Measurements from ENCODE around the gene MORN1. TPM values are rescaled to one million over a fixed set of nuclear protein-coding genes. Genes with fewer than 3 reads are reported as not detected.
A peak's percentile ranks its signal among the peaks of the same experiment; 100 is the strongest.
"Not testable (repeated sequence)": the region's sequence is repeated elsewhere in the genome, so short reads cannot be mapped to it uniquely, and the experiment has no call there.

Gene MORN1
- polyA plus RNA-seq = 2.1 to 3.9 TPM (median 3.7 TPM) in 3 replicates
- 1.3 TPM for polyA plus RNA-seq (2011; ENCODE audit: low read depth)
- polyA plus RNA-seq (2011; cell fraction: cytosol; rRNA removed) = 1.6 and 2.2 TPM in 2 replicates
- 7.3 and 8.8 TPM in 2 replicates for polyA plus RNA-seq (2011; cell fraction: nucleus; rRNA removed)
- 2.3 and 4.0 TPM in 2 replicates for polyA plus RNA-seq (2012; ENCODE audit: low replicate concordance)
- polyA minus RNA-seq = 5.3 to 6.3 TPM (median 5.9 TPM) in 3 replicates
- polyA minus RNA-seq (2011; cell fraction: cytosol; rRNA and poly(A)+ RNA removed) = 2.3 TPM
- 4.7 and 7.0 TPM in 2 replicates for polyA minus RNA-seq (2011; cell fraction: nucleus; rRNA and poly(A)+ RNA removed)

- H3K27me3 ChIP-seq (ENCODE audit: control insufficient read depth, extremely low read depth, insufficient read depth, low read length) = no peaks in the 10 kb centered on the region
- peaks cover 10 to 38% of the 10 kb centered on the region in 2 experiments for H3K36me3 ChIP-seq (ENCODE audit: control insufficient read depth in 2 of 2, extremely low read depth in 1 of 2, insufficient read depth in 2 of 2, low read length in 2 of 2)
- H3K9ac ChIP-seq (ENCODE audit: control insufficient read depth, extremely low read depth, insufficient read depth, low read length) = peak within 1 kb of the TSS; percentile 79
- peak within 1 kb of the TSS; percentile 99 for H3K4me2 ChIP-seq (ENCODE audit: control insufficient read depth, extremely low read depth, insufficient read depth, low read depth, low read length)
- peak within 1 kb of the TSS; percentile 91 to 97 (median 91) for H3K4me3 ChIP-seq (ENCODE audit: control insufficient read depth in 2 of 3, extremely low read depth in 1 of 3, insufficient read depth in 2 of 3, low read depth in 1 of 3, low read length in 3 of 3)
- H3K27ac ChIP-seq (ENCODE audit: control insufficient read depth, insufficient read depth, low read length) = peak within 1 kb of the TSS; percentile 70
- peaks cover 50% of the 10 kb centered on the region for H3K79me2 ChIP-seq (ENCODE audit: control insufficient read depth, insufficient read depth, low read length)
- H4K20me1 ChIP-seq (ENCODE audit: control insufficient read depth, extremely low read depth, insufficient read depth, low read length) = peaks cover 3% of the 10 kb centered on the region
- peaks cover 4% of the 10 kb centered on the region for H3K9me1 ChIP-seq (ENCODE audit: control insufficient read depth, extremely low read depth, insufficient read depth, low read length)
- dilution Hi-C loops (cut with MboI; ENCODE audit: extremely low pct_ligation_motif_present, low sequenced_read_pairs) = no loop called here
- H3K9me3 ChIP-seq (ENCODE audit: control insufficient read depth, low read depth, low read length) = no peaks in the 10 kb centered on the region
- no peak for TF ChIP-seq EZH2 (IDR thresholded peaks at IDR 0.05; ENCODE audit: low read length)
- H3K4me1 ChIP-seq (ENCODE audit: control insufficient read depth, extremely low read depth, insufficient read depth, low read length) = peaks cover 21% of the 10 kb centered on the region
- peak; percentile 86 for FAIRE-seq
- H2AFZ ChIP-seq (ENCODE audit: control insufficient read depth, low read length) = peak within 1 kb of the TSS; percentile 85
- DNase-seq (ENCODE audit: low read depth, low spot score) = peak; percentile 75
Measured at GRCh38 chr1:2391041-2391930, at the start of gene MORN1, which contains the start of gene RER1. MORN1 (minus strand) TSS chr1:2391554; CDS start chr1:2391533, 21 bp downstream. RER1 (plus strand) TSS chr1:2391841; CDS start chr1:2395791, 3,950 bp downstream.

- H3K4me3 ChIP-seq (ENCODE audit: control insufficient read depth in 2 of 3, extremely low read depth in 1 of 3, insufficient read depth in 2 of 3, low read depth in 1 of 3, low read length in 3 of 3); H3K9me3 ChIP-seq (ENCODE audit: control insufficient read depth, low read depth, low read length); H3K9ac ChIP-seq (ENCODE audit: control insufficient read depth, extremely low read depth, insufficient read depth, low read length); H3K27ac ChIP-seq (ENCODE audit: control insufficient read depth, insufficient read depth, low read length); H3K4me2 ChIP-seq (ENCODE audit: control insufficient read depth, extremely low read depth, insufficient read depth, low read depth, low read length); H2AFZ ChIP-seq (ENCODE audit: control insufficient read depth, low read length); H3K4me1 ChIP-seq (ENCODE audit: control insufficient read depth, extremely low read depth, insufficient read depth, low read length); DNase-seq (ENCODE audit: low read depth, low spot score); dilution Hi-C loops (cut with MboI; ENCODE audit: extremely low pct_ligation_motif_present, low sequenced_read_pairs); FAIRE-seq; H3K9me1 ChIP-seq (ENCODE audit: control insufficient read depth, extremely low read depth, insufficient read depth, low read length); H3K27me3 ChIP-seq (ENCODE audit: control insufficient read depth, extremely low read depth, insufficient read depth, low read length): not testable (repeated sequence)
- peaks cover 19 to 27% of the 10 kb centered on the region in 2 experiments for H3K36me3 ChIP-seq (ENCODE audit: control insufficient read depth in 2 of 2, extremely low read depth in 1 of 2, insufficient read depth in 2 of 2, low read length in 2 of 2)
- H4K20me1 ChIP-seq (ENCODE audit: control insufficient read depth, extremely low read depth, insufficient read depth, low read length) = peaks cover 54% of the 10 kb centered on the region
- peaks cover 91% of the 10 kb centered on the region for H3K79me2 ChIP-seq (ENCODE audit: control insufficient read depth, insufficient read depth, low read length)
Measured at GRCh38 chr1:2440346-2440745, 49.0 kb upstream of the MORN1 start.

- peaks cover 49% of the 10 kb centered on the region for H4K20me1 ChIP-seq (ENCODE audit: control insufficient read depth, extremely low read depth, insufficient read depth, low read length)
- H3K4me3 ChIP-seq (ENCODE audit: control insufficient read depth in 2 of 3, extremely low read depth in 1 of 3, insufficient read depth in 2 of 3, low read depth in 1 of 3, low read length in 3 of 3) = no peak overlapping the region
- no peaks in the 10 kb centered on the region for H3K27me3 ChIP-seq (ENCODE audit: control insufficient read depth, extremely low read depth, insufficient read depth, low read length)
- H3K9me1 ChIP-seq (ENCODE audit: control insufficient read depth, extremely low read depth, insufficient read depth, low read length) = no peaks in the 10 kb centered on the region
- TF ChIP-seq CTCF (optimal IDR thresholded peaks at IDR 0.05 in 1 of 3, IDR thresholded peaks at IDR 0.05 in 1 of 3, conservative IDR thresholded peaks at IDR 0.05 in 1 of 3; ENCODE audit: extremely low read depth in 1 of 3, insufficient read depth in 2 of 3, low read length in 3 of 3) (no peak), EZH2 (IDR thresholded peaks at IDR 0.05; ENCODE audit: low read length) (no peak)
- H3K4me1 ChIP-seq (ENCODE audit: control insufficient read depth, extremely low read depth, insufficient read depth, low read length) = peaks cover 10% of the 10 kb centered on the region
- H3K79me2 ChIP-seq (ENCODE audit: control insufficient read depth, insufficient read depth, low read length) = peaks cover 91% of the 10 kb centered on the region
- H3K9me3 ChIP-seq (ENCODE audit: control insufficient read depth, low read depth, low read length) = no peaks in the 10 kb centered on the region
- H3K9ac ChIP-seq (ENCODE audit: control insufficient read depth, extremely low read depth, insufficient read depth, low read length) = no peak overlapping the region
- peaks cover 21 to 30% of the 10 kb centered on the region in 2 experiments for H3K36me3 ChIP-seq (ENCODE audit: control insufficient read depth in 2 of 2, extremely low read depth in 1 of 2, insufficient read depth in 2 of 2, low read length in 2 of 2)
- no peak for FAIRE-seq
- H3K27ac ChIP-seq (ENCODE audit: control insufficient read depth, insufficient read depth, low read length) = no peak overlapping the region
- dilution Hi-C loops (cut with MboI; ENCODE audit: extremely low pct_ligation_motif_present, low sequenced_read_pairs) = no loop called here
- no peak overlapping the region for H3K4me2 ChIP-seq (ENCODE audit: control insufficient read depth, extremely low read depth, insufficient read depth, low read depth, low read length)
- DNase-seq (ENCODE audit: low read depth, low spot score) = no peak
- no peak overlapping the region for H2AFZ ChIP-seq (ENCODE audit: control insufficient read depth, low read length)
Measured at GRCh38 chr1:2439369-2439768, 48.0 kb upstream of the MORN1 start.
